Caco-2 (cell line): ENCODE results near the gene TARP. TPM values are rescaled to one million over a fixed set of nuclear protein-coding genes. Genes with fewer than 3 reads are reported as not detected.

Experiments used
- BruUV-seq: library from RNA; stranded (reverse); fragments of 400-500 nt; replicated peaks from 2 replicates; lab custom pipeline; 2021; lab: Mats Ljungman, UMichigan
- CTCF ChIA-PET: fragments of 300-600 bp; sonication (Branson Sonifier 250); formaldehyde crosslinking; loops from one replicate; lab custom pipeline; 2022; ENCODE audit warnings: antibody characterized with exemption; lab: Charles Lee
- POLR2A ChIA-PET: fragments of 300-600 bp; sonication (Branson Sonifier 250); formaldehyde crosslinking; loops from one replicate; lab custom pipeline; 2022; ENCODE audit warnings: antibody characterized with exemption; lab: Charles Lee
- DNase-seq, 2 experiments: peaks; one replicate each; pipeline versions ENCODE4 v3.0.0 to v3.0.0-alpha.2; 2020 to 2022
- H3K27me3 ChIP-seq: replicated peaks from 2 replicates; pipeline ENCODE4 v1.6.0; 2011; ENCODE audit warnings: low read length; ENCODE audit not compliant: control insufficient read depth, insufficient read depth
- H3K36me3 ChIP-seq: 2 replicates; pipeline ENCODE4 v1.5.1; 2011; ENCODE audit warnings: low read length; ENCODE audit not compliant: control insufficient read depth, insufficient read depth
- H3K4me1 ChIP-seq: fragments of 250-450 bp; sonication (Bioruptor Pico); 2 replicates; pipeline ENCODE4 v1.5.1; 2020; ENCODE audit warnings: mild to moderate bottlenecking
- H3K4me3 ChIP-seq: 2 replicates; pipeline ENCODE4 v1.5.1; 2011; ENCODE audit warnings: low read depth, mild to moderate bottlenecking, control low read depth, low read length
- H3K9me3 ChIP-seq: fragments of 250-450 bp; sonication (Bioruptor Pico); 2 replicates; pipeline ENCODE4 v1.5.1; 2020; ENCODE audit warnings: mild to moderate bottlenecking, moderate library complexity
- H3K27ac Mint-ChIP-seq: one replicate; pipeline ENCODE4 v1.8.0; 2022; ENCODE audit warnings: mixed read lengths; ENCODE audit not compliant: unreplicated experiment
- H3K27me3 Mint-ChIP-seq: one replicate; pipeline ENCODE4 v1.8.0; 2022; ENCODE audit warnings: mixed read lengths; ENCODE audit not compliant: insufficient read depth, unreplicated experiment
- H3K36me3 Mint-ChIP-seq: one replicate; pipeline ENCODE4 v1.8.0; 2022; ENCODE audit warnings: mild to moderate bottlenecking, mixed read lengths; ENCODE audit not compliant: insufficient read depth, unreplicated experiment
- H3K4me1 Mint-ChIP-seq: one replicate; pipeline ENCODE4 v1.8.0; 2022; ENCODE audit warnings: low read depth, mixed read lengths; ENCODE audit not compliant: unreplicated experiment
- H3K4me3 Mint-ChIP-seq: one replicate; pipeline ENCODE4 v1.8.0; 2022; ENCODE audit warnings: mild to moderate bottlenecking, moderate library complexity, mixed read lengths; ENCODE audit not compliant: unreplicated experiment
- H3K9me3 Mint-ChIP-seq: one replicate; pipeline ENCODE4 v1.8.0; 2022; ENCODE audit warnings: mixed read lengths; ENCODE audit not compliant: unreplicated experiment
- CTCF ChIP-seq, 2 experiments: fragments of 200-600 bp in 1 of 2; IDR thresholded peaks; 1 replicate in 1 of 2; 2 replicates in 1 of 2; pipeline versions ENCODE4 v1.5.1 to v1.8.0; 2011 to 2022; ENCODE audit warnings: antibody characterized with exemption in 1 of 2, control low read depth in 1 of 2, inconsistent platforms in 1 of 2, low read depth in 1 of 2, low read length in 1 of 2, mild to moderate bottlenecking in 1 of 2, moderate library complexity in 1 of 2; ENCODE audit not compliant: insufficient read depth in 1 of 2, severe bottlenecking in 1 of 2, unreplicated experiment in 1 of 2
- intact Hi-C: fragments of 100-400 bp; cut with micrococcal nuclease; formaldehyde crosslinking; loops from one replicate; pipeline ENCODE4 v1.10.0; 2022; ENCODE audit not compliant: unreplicated experiment
- total RNA-seq: library from RNA; stranded (reverse); gene quantifications from 2 replicates; pipeline ENCODE4 v1.2.3, GENCODE V29; 2022

Gene TARP

GRCh38 chr7:38211940-38212339 lies 61.5 kb downstream of the TARP start:
- TF ChIP-seq CTCF (IDR thresholded peaks at IDR 0.05; ENCODE audit: insufficient read depth in 1 of 2, low read depth in 1 of 2, low read length in 1 of 2, severe bottlenecking in 1 of 2, unreplicated experiment in 1 of 2) = no peak
- no peaks in the 10 kb centered on the region for H3K9me3 Mint-ChIP-seq
- CTCF ChIA-PET = no interaction called here

GRCh38 chr7:38211486-38211885 lies 62.0 kb downstream of the TARP start:
- Histone ChIP-seq H3K4me1 (no peaks in the 10 kb centered on the region), H3K27me3 (no peaks in the 10 kb centered on the region), H3K36me3 (no peaks in the 10 kb centered on the region), H3K4me3 (no peak overlapping the region), H3K9me3 (no peaks in the 10 kb centered on the region)
- CTCF ChIA-PET = no interaction called here
- no peak for DNase-seq
- peaks cover 6% of the 10 kb centered on the region for H3K36me3 Mint-ChIP-seq
- H3K27me3 Mint-ChIP-seq = no peaks in the 10 kb centered on the region
- no TSS peak for BruUV-seq
- H3K4me1 Mint-ChIP-seq = no peaks in the 10 kb centered on the region
- no peak overlapping the region for H3K4me3 Mint-ChIP-seq
- H3K9me3 Mint-ChIP-seq = no peaks in the 10 kb centered on the region
- no peak for TF ChIP-seq CTCF (IDR thresholded peaks at IDR 0.05; ENCODE audit: insufficient read depth in 1 of 2, low read depth in 1 of 2, low read length in 1 of 2, severe bottlenecking in 1 of 2, unreplicated experiment in 1 of 2)
- intact Hi-C loops = no loop called here
- no peak overlapping the region for H3K27ac Mint-ChIP-seq
- POLR2A ChIA-PET = no interaction called here

More at GRCh38 chr7:38211940-38212339, 61.5 kb downstream of the TARP start:
- H3K27ac Mint-ChIP-seq = no peak overlapping the region
- Histone ChIP-seq H3K4me3 (no peak overlapping the region), H3K36me3 (no peaks in the 10 kb centered on the region), H3K9me3 (no peaks in the 10 kb centered on the region), H3K4me1 (no peaks in the 10 kb centered on the region), H3K27me3 (no peaks in the 10 kb centered on the region)
- H3K4me3 Mint-ChIP-seq = no peak overlapping the region
- BruUV-seq = no TSS peak
- peaks cover 6% of the 10 kb centered on the region for H3K36me3 Mint-ChIP-seq
- POLR2A ChIA-PET = interaction anchor here (0.6 kb wide), 1 partner anchor 25 kb away, joined by 3 read pairs; no protein-coding TSS in a partner anchor
- H3K27me3 Mint-ChIP-seq = no peaks in the 10 kb centered on the region
- no peaks in the 10 kb centered on the region for H3K4me1 Mint-ChIP-seq
- DNase-seq = no peak
- intact Hi-C loops = no loop called here

Other genes starting within 250 kb of the TARP start
- gene STARD3NL, start 95.4 kb downstream of the TARP start, total RNA-seq = 32.6 and 33.5 TPM in 2 replicates